ENCODE measurements around the gene TMEM181. TPM values are rescaled to one million over a fixed set of nuclear protein-coding genes. Genes with fewer than 3 reads are reported as not detected.

Gene TMEM181
- total RNA-seq, 1 experiment from 2014 or later = 38.0 TPM

- TF ChIP-seq TCF7L2 (IDR thresholded peaks at IDR 0.05; ENCODE audit: low read depth, low read length) = no peak
- no peak for TF ChIP-seq SIN3A (IDR thresholded peaks at IDR 0.05; ENCODE audit: borderline replicate concordance, insufficient read depth, low read depth, low read length)
- TF ChIP-seq, protein P1, sequence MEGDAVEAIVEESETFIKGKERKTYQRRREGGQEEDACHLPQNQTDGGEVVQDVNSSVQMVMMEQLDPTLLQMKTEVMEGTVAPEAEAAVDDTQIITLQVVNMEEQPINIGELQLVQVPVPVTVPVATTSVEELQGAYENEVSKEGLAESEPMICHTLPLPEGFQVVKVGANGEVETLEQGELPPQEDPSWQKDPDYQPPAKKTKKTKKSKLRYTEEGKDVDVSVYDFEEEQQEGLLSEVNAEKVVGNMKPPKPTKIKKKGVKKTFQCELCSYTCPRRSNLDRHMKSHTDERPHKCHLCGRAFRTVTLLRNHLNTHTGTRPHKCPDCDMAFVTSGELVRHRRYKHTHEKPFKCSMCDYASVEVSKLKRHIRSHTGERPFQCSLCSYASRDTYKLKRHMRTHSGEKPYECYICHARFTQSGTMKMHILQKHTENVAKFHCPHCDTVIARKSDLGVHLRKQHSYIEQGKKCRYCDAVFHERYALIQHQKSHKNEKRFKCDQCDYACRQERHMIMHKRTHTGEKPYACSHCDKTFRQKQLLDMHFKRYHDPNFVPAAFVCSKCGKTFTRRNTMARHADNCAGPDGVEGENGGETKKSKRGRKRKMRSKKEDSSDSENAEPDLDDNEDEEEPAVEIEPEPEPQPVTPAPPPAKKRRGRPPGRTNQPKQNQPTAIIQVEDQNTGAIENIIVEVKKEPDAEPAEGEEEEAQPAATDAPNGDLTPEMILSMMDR (IDR thresholded peaks at IDR 0.05) = no peak
- TF ChIP-seq, protein P2, sequence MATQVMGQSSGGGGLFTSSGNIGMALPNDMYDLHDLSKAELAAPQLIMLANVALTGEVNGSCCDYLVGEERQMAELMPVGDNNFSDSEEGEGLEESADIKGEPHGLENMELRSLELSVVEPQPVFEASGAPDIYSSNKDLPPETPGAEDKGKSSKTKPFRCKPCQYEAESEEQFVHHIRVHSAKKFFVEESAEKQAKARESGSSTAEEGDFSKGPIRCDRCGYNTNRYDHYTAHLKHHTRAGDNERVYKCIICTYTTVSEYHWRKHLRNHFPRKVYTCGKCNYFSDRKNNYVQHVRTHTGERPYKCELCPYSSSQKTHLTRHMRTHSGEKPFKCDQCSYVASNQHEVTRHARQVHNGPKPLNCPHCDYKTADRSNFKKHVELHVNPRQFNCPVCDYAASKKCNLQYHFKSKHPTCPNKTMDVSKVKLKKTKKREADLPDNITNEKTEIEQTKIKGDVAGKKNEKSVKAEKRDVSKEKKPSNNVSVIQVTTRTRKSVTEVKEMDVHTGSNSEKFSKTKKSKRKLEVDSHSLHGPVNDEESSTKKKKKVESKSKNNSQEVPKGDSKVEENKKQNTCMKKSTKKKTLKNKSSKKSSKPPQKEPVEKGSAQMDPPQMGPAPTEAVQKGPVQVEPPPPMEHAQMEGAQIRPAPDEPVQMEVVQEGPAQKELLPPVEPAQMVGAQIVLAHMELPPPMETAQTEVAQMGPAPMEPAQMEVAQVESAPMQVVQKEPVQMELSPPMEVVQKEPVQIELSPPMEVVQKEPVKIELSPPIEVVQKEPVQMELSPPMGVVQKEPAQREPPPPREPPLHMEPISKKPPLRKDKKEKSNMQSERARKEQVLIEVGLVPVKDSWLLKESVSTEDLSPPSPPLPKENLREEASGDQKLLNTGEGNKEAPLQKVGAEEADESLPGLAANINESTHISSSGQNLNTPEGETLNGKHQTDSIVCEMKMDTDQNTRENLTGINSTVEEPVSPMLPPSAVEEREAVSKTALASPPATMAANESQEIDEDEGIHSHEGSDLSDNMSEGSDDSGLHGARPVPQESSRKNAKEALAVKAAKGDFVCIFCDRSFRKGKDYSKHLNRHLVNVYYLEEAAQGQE (IDR thresholded peaks at IDR 0.05; ENCODE audit: insufficient read depth in 1 of 2, low read depth in 2 of 2, low read length in 1 of 2) = no peak
- TF ChIP-seq POLR2AphosphoS5 (IDR thresholded peaks at IDR 0.05; ENCODE audit: low read depth, low read length) = no peak
- in situ Hi-C loops (cut with HindIII; ENCODE audit: low pct_unique_long_range_greater_than_20kb, low sequenced_read_pairs) = no loop called here
- no peak for ATAC-seq
- no TSS peak for BruUV-seq (replicated peaks)
- ChIA-PET CTCF (no interaction called here), POLR2A (no interaction called here)
- H3K4me3 ChIP-seq (ENCODE audit: low read depth in 2 of 2, low read length in 2 of 2) = no peak overlapping the region
- no peak for DNase-seq (ENCODE audit: low read depth, low spot score)
- H3K4me1 ChIP-seq (ENCODE audit: control insufficient read depth, insufficient read depth, low read length) = no peaks in the 10 kb centered on the region
- intact Hi-C loops (cut with micrococcal nuclease; ENCODE audit: unreplicated experiment) = loop anchor here (5.0 kb wide), 1 partner anchor 375 kb away; no protein-coding TSS in a partner anchor
- H3K36me3 ChIP-seq (ENCODE audit: control insufficient read depth, insufficient read depth, low read length) = peaks cover 13% of the 10 kb centered on the region; the same call in 1 of the 2 replicates
- H3K27me3 ChIP-seq (ENCODE audit: control insufficient read depth, insufficient read depth, low read length) = no peaks in the 10 kb centered on the region
- no peak overlapping the region for H3K27ac ChIP-seq (ENCODE audit: low read length)
- no peaks in the 10 kb centered on the region for H3K9me3 ChIP-seq (ENCODE audit: control insufficient read depth, insufficient read depth, low read depth, low read length)
Measured at GRCh38 chr6:158597565-158597964, 37.7 kb downstream of the TMEM181 start.

DNA sequence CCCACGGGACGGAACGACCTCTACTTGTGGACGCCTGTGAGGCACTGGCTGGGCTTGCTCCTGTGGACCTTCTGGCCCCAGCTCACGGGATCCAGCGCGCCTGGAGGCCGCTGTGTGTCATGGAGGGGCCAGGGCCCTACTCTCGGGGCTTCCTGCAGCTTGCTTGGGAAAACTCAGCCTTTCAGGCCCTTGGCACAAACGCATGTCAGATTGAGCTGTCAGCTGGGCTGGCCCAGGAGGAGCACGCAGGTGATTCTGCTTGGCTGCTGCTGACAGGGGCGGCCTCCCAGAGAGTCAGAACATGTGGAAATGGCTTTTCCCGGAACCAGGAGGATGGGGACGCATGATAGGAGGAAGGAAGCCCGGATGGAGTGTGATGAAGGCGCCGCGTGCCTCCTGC, 39.7 kb downstream of the TMEM181 start:
- CTCF ChIA-PET = no interaction called here
- intact Hi-C loops (cut with micrococcal nuclease; ENCODE audit: unreplicated experiment) = loop anchor here (5.0 kb wide), 1 partner anchor 377 kb away; no protein-coding TSS in a partner anchor
- POLR2A ChIA-PET = no interaction called here
- no peak for ATAC-seq
- no TSS peak for BruUV-seq (replicated peaks)
- in situ Hi-C loops (cut with HindIII; ENCODE audit: low pct_unique_long_range_greater_than_20kb, low sequenced_read_pairs) = no loop called here
- no peak overlapping the region for H3K4me3 ChIP-seq (ENCODE audit: low read depth in 2 of 2, low read length in 2 of 2)
- no peak for TF ChIP-seq POLR2AphosphoS5 (IDR thresholded peaks at IDR 0.05; ENCODE audit: low read depth, low read length)
- peaks cover 5% of the 10 kb centered on the region; the same call in 1 of the 2 replicates for H3K36me3 ChIP-seq (ENCODE audit: control insufficient read depth, insufficient read depth, low read length)
- no peaks in the 10 kb centered on the region for H3K27me3 ChIP-seq (ENCODE audit: control insufficient read depth, insufficient read depth, low read length)
- H3K9me3 ChIP-seq (ENCODE audit: control insufficient read depth, insufficient read depth, low read depth, low read length) = no peaks in the 10 kb centered on the region
- H3K4me1 ChIP-seq (ENCODE audit: control insufficient read depth, insufficient read depth, low read length) = no peaks in the 10 kb centered on the region
- H3K27ac ChIP-seq (ENCODE audit: low read length) = no peak overlapping the region
- DNase-seq (ENCODE audit: low read depth, low spot score) = no peak

- TF ChIP-seq, protein P2 (IDR thresholded peaks at IDR 0.05; ENCODE audit: insufficient read depth in 1 of 2, low read depth in 2 of 2, low read length in 1 of 2) = no peak
- TF ChIP-seq, protein P1 (IDR thresholded peaks at IDR 0.05) = no peak
- no peak for TF ChIP-seq SIN3A (IDR thresholded peaks at IDR 0.05; ENCODE audit: borderline replicate concordance, insufficient read depth, low read depth, low read length)
- TF ChIP-seq POLR2AphosphoS5 (IDR thresholded peaks at IDR 0.05; ENCODE audit: low read depth, low read length) = no peak
- no peak for TF ChIP-seq TCF7L2 (IDR thresholded peaks at IDR 0.05; ENCODE audit: low read depth, low read length)
- BruUV-seq (replicated peaks) = no TSS peak
- no peaks in the 10 kb centered on the region for H3K4me1 ChIP-seq (ENCODE audit: control insufficient read depth, insufficient read depth, low read length)
- DNase-seq (ENCODE audit: low read depth, low spot score) (no peak), ATAC-seq (no peak)
- H3K4me3 ChIP-seq (ENCODE audit: low read depth in 2 of 2, low read length in 2 of 2) = no peak overlapping the region
- H3K9me3 ChIP-seq (ENCODE audit: control insufficient read depth, insufficient read depth, low read depth, low read length) = no peaks in the 10 kb centered on the region
- in situ Hi-C loops (cut with HindIII; ENCODE audit: low pct_unique_long_range_greater_than_20kb, low sequenced_read_pairs) (no loop called here), intact Hi-C loops (cut with micrococcal nuclease; ENCODE audit: unreplicated experiment) (no loop called here)
- CTCF ChIA-PET = no interaction called here
- POLR2A ChIA-PET = no interaction called here
- H3K36me3 ChIP-seq (ENCODE audit: control insufficient read depth, insufficient read depth, low read length) = peaks cover 8% of the 10 kb centered on the region
- H3K27ac ChIP-seq (ENCODE audit: low read length) = no peak overlapping the region
- H3K27me3 ChIP-seq (ENCODE audit: control insufficient read depth, insufficient read depth, low read length) = no peaks in the 10 kb centered on the region
Measured at GRCh38 chr6:158603261-158604047, 43.6 kb downstream of the TMEM181 start.

Data from Panc1 (cell line).